Colonic mucosa (tissue), 4 donors: ENCODE measurements around the gene KIF3A. TPM values are rescaled to one million over a fixed set of nuclear protein-coding genes. Genes with fewer than 3 reads are reported as not detected.

Experiments
- DNase-seq: peaks from one replicate; pipeline ENCODE4 v3.0.0-alpha.2; 2020
- H3K27ac ChIP-seq: fragments of 200-600 bp; one replicate; pipeline ENCODE4 v1.8.0; 2021
- H3K27me3 ChIP-seq: fragments of 200-600 bp; one replicate; pipeline ENCODE4 v1.8.0; 2021
- H3K36me3 ChIP-seq: fragments of 200-600 bp; one replicate; pipeline ENCODE4 v1.8.0; 2021
- H3K4me1 ChIP-seq: fragments of 200-600 bp; one replicate; pipeline ENCODE4 v1.8.0; 2021; ENCODE audit warnings: mild to moderate bottlenecking
- H3K4me3 ChIP-seq: fragments of 200-600 bp; one replicate; pipeline ENCODE4 v1.8.0; 2021
- H3K9ac ChIP-seq, 2 donors: one replicate each; pipeline ENCODE4 v1.7.0; 2013; ENCODE audit warnings: control low read depth in 2 of 2, low read depth in 2 of 2, low read length in 2 of 2
- H3K9me3 ChIP-seq: fragments of 200-600 bp; one replicate; pipeline ENCODE4 v1.8.0; 2021
- CTCF ChIP-seq: fragments of 200-600 bp; IDR thresholded peaks from one replicate; pipeline ENCODE4 v1.8.0; 2022; ENCODE audit warnings: antibody characterized with exemption, mild to moderate bottlenecking
- intact Hi-C: fragments of 100-400 bp; cut with DNase I; formaldehyde crosslinking; loops from one replicate; pipeline ENCODE4 v1.14.1; 2022
- total RNA-seq, 2 donors: library from RNA; stranded (reverse); fragmentation: NEBNext Ultra II Directional in 1 of 2; extraction: Animal tissue kit (Norgen Biotek cat#: 25700) in 1 of 2; gene quantifications; one replicate each; pipeline ENCODE4 v1.2.1, GENCODE V29; 2021
- donor health status: healthy.
- donor health status: DM: no; HTN: no; CAD: no.
- donor health status: DM: no; HTN: no; CAD: no.

The KIF3A gene
- total RNA-seq, 2 donors from 2014 or later, result 4.0 to 5.2 TPM

- Histone ChIP-seq H3K4me1 (peaks cover 4% of the 10 kb centered on the region), H3K9ac (no peak overlapping the region), H3K27me3 (peaks cover 18% of the 10 kb centered on the region), H3K27ac (no peak overlapping the region), H3K4me3 (no peak overlapping the region), H3K9me3 (no peaks in the 10 kb centered on the region), H3K36me3 (no peaks in the 10 kb centered on the region)
- no peak for TF ChIP-seq CTCF
- no peak for DNase-seq
- intact Hi-C loops, result no loop called here
These were observed 77.5 kb downstream of the KIF3A start for GRCh38 chr5:132659598-132660493.

- TF ChIP-seq CTCF, result no peak
- intact Hi-C loops, result no loop called here
These were observed 78.7 kb downstream of the KIF3A start for GRCh38 chr5:132658381-132659302.

GRCh38 chr5:132657676-132658380 is 79.5 kb downstream of the KIF3A start, which contains the start of gene IL13:
TSS of gene IL13 (plus strand) at chr5:132658173. CDS start at chr5:132658187, 14 bp downstream.
- no peaks in the 10 kb centered on the region for H3K9me3 ChIP-seq
- peak; percentile 15 for DNase-seq
- TF ChIP-seq CTCF, result no peak
- H3K4me3 ChIP-seq, result no peak within 1 kb of the TSS
- H3K36me3 ChIP-seq, result no peaks in the 10 kb centered on the region
- H3K27ac ChIP-seq, result no peak within 1 kb of the TSS
- peaks cover 4% of the 10 kb centered on the region for H3K4me1 ChIP-seq
- no peak within 1 kb of the TSS for H3K9ac ChIP-seq
- intact Hi-C loops, result no loop called here
- peaks cover 18% of the 10 kb centered on the region for H3K27me3 ChIP-seq

More at GRCh38 chr5:132658381-132659302, 78.7 kb downstream of the KIF3A start:
- Histone ChIP-seq H3K36me3 (no peaks in the 10 kb centered on the region), H3K9me3 (no peaks in the 10 kb centered on the region), H3K4me1 (peaks cover 4% of the 10 kb centered on the region), H3K4me3 (no peak overlapping the region), H3K9ac (no peak overlapping the region), H3K27me3 (peaks cover 18% of the 10 kb centered on the region), H3K27ac (no peak overlapping the region)
- DNase-seq, result peak; percentile 14

- TF ChIP-seq CTCF, result no peak
- no peaks in the 10 kb centered on the region for H3K9me3 ChIP-seq
- no peak overlapping the region for H3K4me3 ChIP-seq
- peak overlapping the region in 1 of 2 donors; percentile 24 for H3K9ac ChIP-seq
- H3K36me3 ChIP-seq, result no peaks in the 10 kb centered on the region
- no peak overlapping the region for H3K27ac ChIP-seq
- peak; percentile 16 for DNase-seq
- intact Hi-C loops, result no loop called here
- H3K27me3 ChIP-seq, result peaks cover 18% of the 10 kb centered on the region
- peaks cover 4% of the 10 kb centered on the region for H3K4me1 ChIP-seq
These were observed 80.5 kb downstream of the KIF3A start for GRCh38 chr5:132656774-132657355.
